Neural progenitor cell (in vitro differentiated cells): Measurements from ENCODE around the gene ZNF366.

Experiments used
- EZH2 ChIP-seq: fragments of 200-600 bp; sonication (generic); IDR thresholded peaks from 2 replicates; pipeline ENCODE4 v1.6.1; 2017; ENCODE audit warnings: antibody characterized with exemption, mild to moderate bottlenecking, moderate library complexity
- EZH2phosphoT487 ChIP-seq: fragments of 200-600 bp; sonication (generic); IDR thresholded peaks from 2 replicates; pipeline ENCODE4 v1.6.1; 2017; ENCODE audit warnings: antibody characterized with exemption
- TF ChIP-seq, protein P1 (sequence below): fragments of 200-600 bp; sonication (generic); IDR thresholded peaks from 2 replicates; pipeline ENCODE4 v1.5.1; 2017; ENCODE audit warnings: antibody characterized with exemption, mild to moderate bottlenecking

DNA sequence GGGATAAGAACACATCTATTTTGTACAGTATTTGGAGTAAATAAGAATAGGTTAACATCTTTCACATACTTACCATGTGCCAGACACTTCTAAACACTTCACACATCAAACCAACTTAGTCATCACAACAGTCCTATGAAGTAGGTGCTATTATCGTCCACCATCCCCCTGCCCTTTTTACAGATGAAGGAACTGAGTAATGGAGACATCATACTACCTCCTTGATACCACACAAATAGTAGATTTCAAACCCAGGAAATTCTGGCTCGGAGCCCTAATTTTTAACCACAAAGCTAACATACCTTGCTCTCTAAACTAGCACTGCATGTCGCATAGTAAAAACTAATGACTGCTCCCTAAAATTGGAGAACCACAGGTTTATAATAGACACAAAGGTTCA is 4.2 kb upstream of the ZNF366 start:
- TF ChIP-seq, protein P1, sequence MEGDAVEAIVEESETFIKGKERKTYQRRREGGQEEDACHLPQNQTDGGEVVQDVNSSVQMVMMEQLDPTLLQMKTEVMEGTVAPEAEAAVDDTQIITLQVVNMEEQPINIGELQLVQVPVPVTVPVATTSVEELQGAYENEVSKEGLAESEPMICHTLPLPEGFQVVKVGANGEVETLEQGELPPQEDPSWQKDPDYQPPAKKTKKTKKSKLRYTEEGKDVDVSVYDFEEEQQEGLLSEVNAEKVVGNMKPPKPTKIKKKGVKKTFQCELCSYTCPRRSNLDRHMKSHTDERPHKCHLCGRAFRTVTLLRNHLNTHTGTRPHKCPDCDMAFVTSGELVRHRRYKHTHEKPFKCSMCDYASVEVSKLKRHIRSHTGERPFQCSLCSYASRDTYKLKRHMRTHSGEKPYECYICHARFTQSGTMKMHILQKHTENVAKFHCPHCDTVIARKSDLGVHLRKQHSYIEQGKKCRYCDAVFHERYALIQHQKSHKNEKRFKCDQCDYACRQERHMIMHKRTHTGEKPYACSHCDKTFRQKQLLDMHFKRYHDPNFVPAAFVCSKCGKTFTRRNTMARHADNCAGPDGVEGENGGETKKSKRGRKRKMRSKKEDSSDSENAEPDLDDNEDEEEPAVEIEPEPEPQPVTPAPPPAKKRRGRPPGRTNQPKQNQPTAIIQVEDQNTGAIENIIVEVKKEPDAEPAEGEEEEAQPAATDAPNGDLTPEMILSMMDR, result no peak
- TF ChIP-seq EZH2phosphoT487, result no peak
- TF ChIP-seq EZH2, result no peak
